NAMALWA (cell line): Measurements from ENCODE around the gene DOCK2.
"Not testable (repeated sequence)": the region's sequence is repeated elsewhere in the genome, so short reads cannot be mapped to it uniquely, and the experiment has no call there.

Experiments
- DNase-seq: peaks from one replicate; pipeline ENCODE4 v3.0.0-alpha.2; 2015; ENCODE audit warnings: low spot score

Gene DOCK2

DNA sequence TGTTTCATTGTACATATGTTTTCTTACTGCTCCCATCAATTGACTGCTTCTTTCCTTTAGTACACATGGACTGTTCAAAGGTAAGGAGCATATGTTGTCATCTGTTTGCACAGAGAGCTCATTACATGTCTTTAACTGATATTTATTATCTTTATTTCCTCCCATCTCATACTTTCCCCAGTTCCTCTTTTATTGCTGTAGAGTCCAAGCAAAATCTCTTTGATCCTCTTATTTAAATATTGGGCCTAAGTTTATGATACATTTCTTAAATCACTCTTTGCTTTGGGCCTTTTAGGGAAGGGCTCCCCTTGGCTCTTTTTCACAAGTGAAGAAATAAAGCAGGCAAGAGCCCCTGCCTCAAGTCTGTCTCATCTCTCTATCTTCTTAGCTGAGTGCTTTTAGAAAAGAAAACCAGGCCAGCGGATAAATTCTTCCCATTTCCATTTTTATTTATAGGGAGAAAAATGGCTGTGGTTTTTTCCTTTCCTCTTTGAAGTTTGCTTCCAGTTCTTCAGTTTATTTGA lies 152.4 kb downstream of the DOCK2 start:
- no peak for DNase-seq

DNA sequence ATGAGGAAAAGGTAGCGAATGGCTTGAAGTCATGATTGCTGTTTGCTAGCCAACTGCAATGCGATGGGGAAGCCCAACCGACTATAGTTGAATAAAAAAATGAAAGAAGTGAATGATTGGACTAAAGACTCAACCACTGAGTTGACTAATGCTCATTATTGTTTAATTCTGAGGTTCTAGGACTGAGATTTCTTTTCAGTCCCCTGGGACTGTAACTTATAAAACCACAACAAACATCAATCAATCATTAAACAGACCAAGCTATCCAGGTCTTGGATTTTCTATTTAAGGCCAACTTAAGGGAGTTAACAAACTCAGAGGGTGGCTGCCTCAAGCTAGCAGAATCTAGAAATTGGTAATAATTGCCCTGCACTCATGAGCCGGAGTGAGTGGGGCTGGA lies 154.2 kb downstream of the DOCK2 start:
- no peak for DNase-seq

GRCh38 chr5:169795338-169795737 lies 158.3 kb downstream of the DOCK2 start:
- DNase-seq = no peak

DNA sequence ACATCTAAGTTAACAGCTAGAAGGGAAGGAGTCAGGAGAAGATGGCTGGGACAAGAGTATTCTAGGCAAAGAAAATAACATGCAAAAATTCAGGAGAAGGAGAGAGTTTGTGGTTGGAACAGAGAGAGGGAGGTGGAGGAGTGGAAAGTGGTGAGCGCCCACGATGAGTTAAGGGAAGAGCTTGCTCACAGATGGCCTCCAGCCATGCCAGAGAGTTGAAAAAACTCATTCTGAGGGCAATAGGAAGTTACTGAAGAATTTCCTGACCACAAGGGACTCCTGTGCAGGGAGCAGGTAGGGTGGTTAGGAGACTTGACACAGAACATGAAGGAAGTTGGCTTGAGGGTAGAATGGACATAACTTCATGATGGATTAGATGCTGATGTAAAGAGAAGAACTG lies 159.7 kb downstream of the DOCK2 start:
- no peak for DNase-seq

- DNase-seq = no peak
These were observed 160.5 kb downstream of the DOCK2 start for GRCh38 chr5:169797577-169797976.

- DNase-seq = no peak
These were observed 161.4 kb downstream of the DOCK2 start for GRCh38 chr5:169798438-169798837.

DNA sequence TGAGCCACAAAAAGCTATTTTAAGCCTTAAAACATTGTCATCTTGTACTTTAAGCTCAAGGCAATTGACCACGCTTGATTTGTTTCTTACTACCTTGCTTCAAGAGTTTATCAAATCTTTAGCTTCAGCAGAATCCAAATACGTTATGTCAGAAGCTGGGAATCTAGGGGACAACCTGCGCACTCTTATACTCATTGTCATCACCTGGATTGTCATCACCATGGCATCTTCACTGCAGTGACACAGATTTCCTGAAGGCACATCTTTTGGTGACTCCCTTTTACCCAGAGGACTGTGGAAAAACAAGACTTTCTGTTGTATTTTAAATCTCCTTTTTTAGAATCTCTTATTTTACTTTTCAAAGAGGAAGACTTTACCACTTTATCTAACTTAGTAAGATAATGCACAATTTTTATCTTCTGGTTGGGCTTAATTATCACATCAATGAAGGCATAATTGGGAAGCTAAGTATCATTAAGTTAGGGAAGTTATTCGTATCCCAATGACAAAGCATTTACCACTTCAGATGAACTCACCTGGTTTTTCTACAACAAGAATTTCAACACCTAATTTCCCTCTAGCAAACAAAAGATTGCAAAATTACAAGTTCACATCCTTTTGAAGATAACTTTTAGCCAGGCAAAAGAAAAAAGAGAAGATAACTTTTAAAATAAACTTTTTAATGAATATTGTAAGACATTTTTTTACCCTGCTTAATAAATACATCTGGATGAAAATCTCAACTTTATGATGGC lies 162.0 kb downstream of the DOCK2 start:
- no peak for DNase-seq

GRCh38 chr5:169801324-169801777 lies 164.3 kb downstream of the DOCK2 start:
- no peak for DNase-seq

GRCh38 chr5:169801781-169802180 lies 164.7 kb downstream of the DOCK2 start:
- DNase-seq = no peak

GRCh38 chr5:169803077-169803981 lies 166.3 kb downstream of the DOCK2 start:
- DNase-seq = no peak

GRCh38 chr5:169804861-169805260 lies 167.8 kb downstream of the DOCK2 start:
- DNase-seq = no peak

DNA sequence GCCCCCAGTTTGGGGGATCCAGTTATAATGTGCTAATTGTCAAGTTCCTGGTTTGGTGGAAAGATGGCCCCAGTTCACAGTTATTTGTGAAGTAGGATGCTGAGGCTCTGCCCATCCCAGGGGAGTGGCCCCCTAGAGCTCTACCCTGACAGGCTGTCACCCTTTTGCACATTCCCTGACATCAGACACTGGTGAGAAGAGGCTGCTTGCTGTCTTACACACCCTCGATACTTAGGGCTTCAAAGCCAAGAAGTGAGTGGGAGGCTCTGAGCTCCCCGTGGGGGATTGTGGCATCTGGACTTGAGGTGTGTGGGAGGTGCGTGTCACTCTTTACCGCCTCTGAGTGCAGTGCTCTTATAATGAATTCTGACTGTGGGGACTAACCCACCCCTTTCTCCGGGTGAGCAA lies 168.5 kb downstream of the DOCK2 start:
- DNase-seq = no peak

- no peak for DNase-seq
These were observed 169.0 kb downstream of the DOCK2 start for GRCh38 chr5:169805937-169806700.

DNA sequence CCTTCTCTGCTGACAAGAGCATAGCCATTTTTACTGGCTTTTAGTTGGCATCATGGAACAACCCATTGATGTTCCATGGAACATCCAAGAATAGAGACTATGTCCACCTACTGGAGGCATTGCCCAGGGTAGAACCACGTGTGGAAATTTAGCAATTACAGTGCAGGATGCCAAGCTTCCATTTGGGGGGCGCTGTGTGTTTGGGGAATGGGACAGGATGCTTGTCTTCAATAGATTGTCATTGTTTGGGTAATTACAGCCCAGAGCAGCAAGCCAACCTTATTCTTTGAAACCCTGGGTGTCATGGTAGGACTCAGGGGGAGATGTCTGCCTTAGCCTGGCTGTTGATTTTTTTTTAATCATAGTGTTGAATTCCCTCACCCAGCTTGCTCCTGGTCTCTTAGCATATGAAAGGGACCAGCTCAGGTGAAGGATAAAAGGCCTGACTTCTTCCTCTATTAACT lies 171.1 kb downstream of the DOCK2 start:
- DNase-seq = no peak

GRCh38 chr5:169808880-169809279 lies 171.8 kb downstream of the DOCK2 start:
- DNase-seq = not testable (repeated sequence)

DNA sequence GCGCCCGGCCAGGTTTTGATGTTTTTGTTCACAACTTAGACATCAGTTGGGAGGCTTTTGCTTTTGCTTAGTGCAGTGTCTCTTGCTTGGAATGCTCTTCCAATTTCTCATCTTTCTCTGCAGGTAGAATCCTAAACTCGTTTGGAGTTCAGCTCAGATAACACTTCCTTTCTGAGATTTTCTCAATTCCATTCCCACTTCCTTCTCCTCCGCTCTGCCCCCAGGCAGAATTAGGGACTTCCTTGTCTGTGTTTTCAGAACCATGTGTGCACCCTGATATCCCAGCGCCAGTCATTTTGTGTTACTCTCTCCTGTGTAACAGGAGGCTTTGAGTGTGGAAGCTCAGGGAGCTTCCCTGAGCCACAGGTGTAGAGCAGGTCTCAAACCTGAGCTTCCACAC lies 172.2 kb downstream of the DOCK2 start:
- DNase-seq = no peak

DNA sequence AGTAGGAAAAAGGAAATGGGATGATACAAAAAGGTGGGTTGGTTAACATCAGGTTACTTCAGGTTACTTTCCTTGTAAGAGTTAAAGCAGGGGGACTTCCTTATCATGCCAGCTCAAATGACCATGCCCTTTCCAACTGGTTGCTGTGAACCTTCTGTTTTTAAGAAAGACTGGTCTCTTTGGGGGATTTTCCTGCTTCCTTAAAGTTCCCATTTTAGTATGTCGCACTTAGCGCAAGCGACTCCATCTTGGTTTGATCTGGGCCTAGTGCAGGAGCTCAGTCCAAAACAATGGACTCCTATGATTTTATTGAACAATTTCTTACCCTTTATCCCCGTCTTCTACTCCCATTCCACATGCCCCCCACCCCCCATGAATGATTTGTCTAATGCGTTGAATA lies 173.4 kb downstream of the DOCK2 start:
- no peak for DNase-seq

GRCh38 chr5:169811023-169811422 lies 173.9 kb downstream of the DOCK2 start:
- DNase-seq = no peak

DNA sequence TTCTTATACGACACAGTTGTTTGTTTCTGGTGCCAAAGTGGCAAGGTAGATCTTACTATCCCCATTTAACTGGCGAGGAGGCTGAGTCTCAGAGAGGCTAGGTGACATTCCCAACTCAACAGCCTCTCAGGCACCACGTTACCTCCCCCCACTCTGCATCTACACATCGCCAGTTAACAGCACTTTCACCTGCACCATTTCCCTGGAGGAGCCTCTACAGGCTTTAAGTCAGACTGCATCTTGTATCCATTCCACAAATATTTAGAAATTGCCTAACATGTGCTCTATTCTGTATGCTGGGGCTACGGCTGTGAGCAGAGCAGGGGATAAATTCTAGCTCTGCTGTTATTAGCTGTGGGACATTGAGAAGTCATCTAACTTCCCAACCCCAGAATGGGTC lies 174.6 kb downstream of the DOCK2 start:
- DNase-seq = no peak

DNA sequence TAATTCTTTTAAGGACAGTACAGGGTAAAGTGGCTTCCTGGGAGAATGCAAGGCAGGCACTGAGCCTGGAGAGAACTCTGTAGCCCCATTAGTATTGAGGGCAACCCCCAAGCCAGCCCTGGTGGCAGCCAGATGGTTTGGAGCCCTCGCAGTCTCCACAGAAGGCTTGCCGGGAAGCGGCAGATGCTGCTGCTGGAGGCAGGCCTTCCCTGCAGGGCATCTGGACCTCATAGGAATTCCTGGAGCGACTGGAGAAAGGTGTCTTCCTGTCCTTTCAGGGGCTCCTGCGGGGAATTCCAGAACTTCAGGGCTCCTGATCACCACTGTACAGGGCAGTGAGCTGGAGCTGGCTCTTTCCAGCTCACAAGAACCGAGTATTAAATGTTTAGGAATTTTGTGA lies 175.7 kb downstream of the DOCK2 start:
- no peak for DNase-seq

GRCh38 chr5:169814045-169814444 lies 177.0 kb downstream of the DOCK2 start:
- DNase-seq = no peak

DNA sequence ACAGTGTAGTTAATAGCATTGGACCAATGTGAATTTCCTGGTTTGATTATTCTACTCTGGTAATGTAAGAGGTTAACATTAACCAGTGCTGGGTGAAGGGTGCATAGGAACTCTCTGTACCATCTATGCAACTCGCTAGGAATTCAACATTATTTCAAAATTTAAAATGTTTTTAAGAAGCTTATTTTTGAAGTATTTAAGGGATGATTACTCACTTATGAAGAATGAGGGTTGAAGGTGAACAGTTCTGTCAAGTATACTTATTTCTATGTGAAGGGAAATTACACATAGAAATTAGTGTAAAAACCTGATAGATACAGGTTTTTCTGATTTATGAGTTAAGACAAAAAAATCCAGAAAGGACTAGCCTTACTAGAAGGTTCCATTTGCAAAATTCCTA lies 177.4 kb downstream of the DOCK2 start:
- no peak for DNase-seq
